ENCODE results near the gene NELL2.

DNA sequence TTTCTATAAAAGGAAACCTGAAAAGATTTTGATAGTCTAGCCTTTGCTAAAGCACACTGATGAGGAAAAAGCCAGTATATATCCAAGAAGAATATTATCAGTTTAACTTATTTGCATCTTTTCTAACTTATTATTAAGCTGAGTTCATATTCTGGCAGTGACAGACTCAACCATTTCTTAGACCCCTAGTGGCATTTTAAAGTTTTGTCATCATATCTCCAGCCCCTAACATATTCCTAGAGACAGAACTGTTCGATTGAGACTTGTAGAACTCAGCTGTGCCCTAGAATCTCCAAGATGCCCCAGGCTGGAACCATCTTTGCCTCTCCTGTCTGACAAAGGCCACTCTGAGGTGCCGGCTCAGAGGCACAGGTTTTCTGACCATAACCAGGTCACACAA lies 365.6 kb downstream of the NELL2 start:
- TF ChIP-seq, protein P1, sequence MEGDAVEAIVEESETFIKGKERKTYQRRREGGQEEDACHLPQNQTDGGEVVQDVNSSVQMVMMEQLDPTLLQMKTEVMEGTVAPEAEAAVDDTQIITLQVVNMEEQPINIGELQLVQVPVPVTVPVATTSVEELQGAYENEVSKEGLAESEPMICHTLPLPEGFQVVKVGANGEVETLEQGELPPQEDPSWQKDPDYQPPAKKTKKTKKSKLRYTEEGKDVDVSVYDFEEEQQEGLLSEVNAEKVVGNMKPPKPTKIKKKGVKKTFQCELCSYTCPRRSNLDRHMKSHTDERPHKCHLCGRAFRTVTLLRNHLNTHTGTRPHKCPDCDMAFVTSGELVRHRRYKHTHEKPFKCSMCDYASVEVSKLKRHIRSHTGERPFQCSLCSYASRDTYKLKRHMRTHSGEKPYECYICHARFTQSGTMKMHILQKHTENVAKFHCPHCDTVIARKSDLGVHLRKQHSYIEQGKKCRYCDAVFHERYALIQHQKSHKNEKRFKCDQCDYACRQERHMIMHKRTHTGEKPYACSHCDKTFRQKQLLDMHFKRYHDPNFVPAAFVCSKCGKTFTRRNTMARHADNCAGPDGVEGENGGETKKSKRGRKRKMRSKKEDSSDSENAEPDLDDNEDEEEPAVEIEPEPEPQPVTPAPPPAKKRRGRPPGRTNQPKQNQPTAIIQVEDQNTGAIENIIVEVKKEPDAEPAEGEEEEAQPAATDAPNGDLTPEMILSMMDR (IDR thresholded peaks at IDR 0.05; ENCODE audit: low read depth, low read length, poor library complexity, severe bottlenecking) = no peak
- no peak for TF ChIP-seq EZH2phosphoT487 (IDR thresholded peaks at IDR 0.05; ENCODE audit: borderline replicate concordance, low read length)

All from DOHH2 (cell line).